HG02884 (cell line): ENCODE results near the gene ZNF521.

ENCODE experiments used
- ATAC-seq: cut with Tn5 transposase; IDR thresholded peaks from one replicate; pipeline ENCODE4 v1.9.1; 2021; ENCODE audit warnings: mild to moderate bottlenecking, moderate library complexity; ENCODE audit not compliant: unreplicated experiment

The ZNF521 gene

DNA sequence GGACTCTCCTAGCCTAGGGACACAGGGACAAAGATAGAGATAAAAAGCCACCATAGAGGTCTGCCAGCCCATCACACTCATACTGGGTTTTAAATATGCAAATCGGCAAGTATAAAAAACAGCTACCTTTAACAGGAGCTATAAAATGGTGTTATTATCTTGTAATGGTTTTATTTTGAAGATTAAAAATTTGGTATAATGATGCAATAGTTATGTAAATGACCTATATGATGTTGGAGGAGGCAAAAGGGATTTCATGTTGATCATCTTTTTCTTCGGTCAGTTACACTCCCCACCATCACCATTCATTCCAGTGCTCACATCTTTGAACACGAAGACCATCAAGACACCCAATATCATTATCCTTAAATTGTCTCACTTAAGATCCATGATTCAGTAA, 11.2 kb downstream of the ZNF521 start:
- no peak for ATAC-seq

GRCh38 chr18:25335676-25336075, 16.3 kb downstream of the ZNF521 start:
- no peak for ATAC-seq

- no peak for ATAC-seq
Observed at GRCh38 chr18:25335062-25335461, 16.9 kb downstream of the ZNF521 start.

DNA sequence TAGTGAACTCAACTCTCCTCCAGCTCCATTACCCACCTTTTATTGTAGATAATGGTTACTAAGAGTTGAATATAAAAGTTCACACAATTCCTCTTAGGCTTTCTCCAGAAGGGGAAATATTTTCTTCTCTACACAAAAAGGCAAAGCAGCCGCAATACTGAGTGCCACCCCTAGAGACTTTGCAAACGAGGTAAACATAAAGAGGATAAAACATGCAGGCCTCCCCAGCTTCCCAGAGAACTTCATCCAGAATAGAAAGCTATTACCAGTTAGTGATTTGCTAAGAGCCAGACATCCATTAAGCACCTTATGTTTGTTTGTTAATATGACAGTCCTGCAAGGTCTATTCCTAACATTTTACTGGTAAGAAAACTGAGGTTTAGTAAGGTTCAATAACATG, 17.4 kb downstream of the ZNF521 start:
- ATAC-seq = no peak

DNA sequence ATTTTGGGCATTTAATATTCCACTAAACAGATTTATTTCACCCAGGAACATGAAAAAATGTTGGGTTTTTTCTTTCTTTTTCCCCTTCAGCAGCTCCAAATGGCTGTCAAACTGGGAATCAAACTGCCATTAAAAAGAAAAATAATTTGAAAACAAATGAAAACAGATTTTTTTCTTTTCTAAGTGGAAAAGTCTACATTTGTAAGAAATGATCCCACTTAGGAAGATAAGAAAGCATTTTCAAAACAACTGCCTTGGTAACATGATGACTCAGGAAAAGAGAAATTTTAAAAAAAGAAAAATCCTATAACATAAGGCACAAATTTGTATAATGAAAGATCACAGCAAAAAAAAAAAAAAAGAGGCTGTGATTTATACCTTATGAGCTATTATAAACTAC, 20.0 kb downstream of the ZNF521 start:
- no peak for ATAC-seq

DNA sequence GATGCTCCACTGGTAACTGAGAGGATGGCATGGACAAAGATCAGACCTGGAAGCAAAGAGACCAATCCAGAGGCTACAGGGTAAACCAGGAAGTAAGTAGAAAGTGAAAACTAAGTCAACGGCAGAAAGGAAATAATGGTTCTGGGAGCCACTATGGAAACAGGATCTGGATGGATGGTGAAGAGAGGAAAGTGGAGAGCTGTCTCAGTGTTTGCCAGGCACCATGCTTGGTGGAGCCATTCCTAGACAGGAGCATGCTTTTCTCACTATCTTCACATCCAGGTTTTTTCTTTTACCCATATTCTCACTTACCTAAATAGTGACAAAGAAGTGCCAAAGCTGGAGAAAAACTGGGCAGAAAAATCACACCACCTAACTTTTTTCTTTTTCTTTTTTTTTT, 22.2 kb downstream of the ZNF521 start:
- ATAC-seq = no peak

GRCh38 chr18:25327584-25327983, 24.4 kb downstream of the ZNF521 start:
- no peak for ATAC-seq

- no peak for ATAC-seq
Observed at GRCh38 chr18:25326361-25326952, 25.5 kb downstream of the ZNF521 start.

GRCh38 chr18:25322806-25323205, 29.2 kb downstream of the ZNF521 start:
- ATAC-seq = no peak

DNA sequence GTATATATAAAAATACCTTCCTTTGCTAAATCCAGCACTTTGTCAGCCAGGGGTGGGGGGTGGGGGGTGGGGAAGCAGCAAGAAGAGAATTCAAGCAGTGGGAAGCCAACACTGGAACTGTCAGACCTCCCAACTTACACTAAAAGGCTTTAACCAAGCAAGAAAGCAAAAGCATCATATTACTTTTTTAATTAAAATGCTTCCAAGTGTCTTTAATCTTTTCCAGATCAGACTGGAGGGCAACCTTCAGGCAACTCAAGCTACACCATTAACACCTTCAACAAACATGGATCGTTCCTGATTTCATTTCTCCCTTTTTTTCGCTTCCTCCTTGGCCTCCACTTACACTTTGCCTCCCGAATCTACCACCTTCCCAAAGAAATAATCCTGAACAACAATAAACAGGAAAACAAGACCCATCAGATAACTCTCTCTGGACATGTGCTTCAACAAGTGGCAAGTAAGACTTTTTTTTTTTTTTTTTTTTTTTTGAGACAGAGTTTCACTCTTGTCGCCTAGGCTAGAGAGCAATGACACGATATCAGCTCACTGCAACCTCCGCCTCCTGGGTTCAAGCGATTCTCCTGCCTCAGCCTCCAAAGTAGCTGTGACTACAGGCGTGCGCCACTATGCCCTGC, 35.5 kb downstream of the ZNF521 start:
- no peak for ATAC-seq

DNA sequence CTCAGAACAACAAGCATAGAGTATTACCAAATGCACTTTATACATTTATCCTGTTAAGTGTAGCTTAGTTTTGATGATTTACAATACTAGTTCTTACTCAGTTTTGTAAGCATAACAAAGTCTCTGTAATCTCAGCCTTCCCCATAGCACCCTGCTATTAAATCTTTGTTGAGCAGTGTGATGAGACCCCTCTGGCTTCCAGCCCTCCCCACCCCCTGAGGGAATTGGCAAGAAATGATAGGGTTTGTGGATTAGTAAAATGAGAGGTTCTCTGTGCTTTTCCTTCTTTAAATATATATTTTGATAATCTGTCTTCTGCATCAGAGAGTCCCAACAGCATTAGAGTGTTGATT, 37.2 kb downstream of the ZNF521 start:
- ATAC-seq = no peak

GRCh38 chr18:25314151-25314837, 37.7 kb downstream of the ZNF521 start:
- no peak for ATAC-seq

- no peak for ATAC-seq
Observed at GRCh38 chr18:25313268-25313667, 38.7 kb downstream of the ZNF521 start.

DNA sequence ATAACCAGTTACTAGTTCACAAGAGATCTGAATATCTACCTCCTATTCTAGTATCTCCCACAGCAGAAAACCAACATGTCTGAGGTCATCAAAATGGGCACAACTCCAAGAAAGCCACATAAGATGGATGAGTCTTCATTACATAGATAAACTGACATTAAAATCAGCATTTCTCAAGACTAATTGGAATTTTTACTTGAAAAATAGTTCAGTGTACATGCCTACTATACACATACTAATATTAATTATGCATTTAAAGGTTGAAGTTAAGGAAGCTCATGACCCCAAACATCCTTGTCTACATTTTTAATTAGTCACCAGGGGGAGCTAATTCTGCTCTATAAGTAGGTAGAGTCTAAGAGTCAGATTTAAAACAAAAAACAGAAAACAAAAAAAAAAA, 41.9 kb downstream of the ZNF521 start:
- no peak for ATAC-seq

DNA sequence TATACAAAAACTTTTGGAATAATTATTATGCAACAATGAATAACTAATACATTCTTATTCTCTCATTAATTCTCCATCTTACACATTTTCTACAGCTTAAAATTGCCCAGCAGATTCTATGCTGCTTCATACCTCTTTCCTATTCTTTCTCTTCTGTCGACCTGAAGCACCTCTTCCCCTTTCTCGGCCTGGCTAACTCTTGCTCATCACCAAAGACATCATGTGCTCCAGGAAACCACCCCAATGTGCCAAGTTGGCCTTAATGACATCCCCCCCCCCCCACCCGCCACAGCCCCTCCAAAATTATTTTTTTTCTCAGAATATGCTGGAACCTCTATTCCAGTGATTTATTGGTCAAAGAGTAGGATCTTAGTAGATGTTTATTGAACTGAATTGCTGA, 43.6 kb downstream of the ZNF521 start:
- ATAC-seq = no peak

GRCh38 chr18:25307192-25307591, 44.8 kb downstream of the ZNF521 start:
- no peak for ATAC-seq

GRCh38 chr18:25306671-25307070, 45.3 kb downstream of the ZNF521 start:
- ATAC-seq = no peak

DNA sequence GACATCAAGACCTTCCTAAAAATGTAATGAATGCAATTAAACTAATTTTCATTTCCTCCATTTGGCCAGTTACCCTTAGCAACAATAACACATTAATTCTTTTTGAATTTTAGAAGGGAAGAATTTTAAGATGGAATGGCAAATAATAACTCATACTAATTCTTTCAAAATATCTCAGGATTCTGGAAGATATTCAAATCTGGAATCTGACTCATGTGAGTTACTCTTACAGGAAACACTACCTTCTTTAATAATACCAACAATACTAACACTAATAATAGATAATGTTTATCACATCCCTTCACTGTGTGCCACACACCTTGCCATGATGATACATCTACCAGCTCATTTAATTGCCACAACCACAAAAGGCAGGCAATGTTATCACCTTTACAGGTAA, 46.4 kb downstream of the ZNF521 start:
- ATAC-seq = no peak

DNA sequence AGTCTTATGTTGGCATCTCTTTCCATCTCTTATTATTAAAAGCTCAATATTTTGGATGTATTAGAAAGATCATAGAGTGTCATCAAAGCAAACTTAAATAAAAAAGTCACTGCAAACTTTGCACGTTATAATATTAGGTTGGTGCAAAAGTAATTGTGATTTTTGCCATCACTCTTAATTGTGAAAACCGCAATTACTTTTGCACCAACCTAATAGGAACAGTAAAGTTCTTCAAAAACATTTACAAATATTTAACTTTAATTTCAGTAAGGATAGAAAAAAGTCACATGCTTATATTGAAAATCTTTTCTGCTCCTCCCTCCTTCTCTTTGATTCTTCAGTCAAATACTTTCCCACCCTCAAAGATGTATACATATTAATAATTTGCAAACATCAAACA, 51.5 kb downstream of the ZNF521 start:
- no peak for ATAC-seq

DNA sequence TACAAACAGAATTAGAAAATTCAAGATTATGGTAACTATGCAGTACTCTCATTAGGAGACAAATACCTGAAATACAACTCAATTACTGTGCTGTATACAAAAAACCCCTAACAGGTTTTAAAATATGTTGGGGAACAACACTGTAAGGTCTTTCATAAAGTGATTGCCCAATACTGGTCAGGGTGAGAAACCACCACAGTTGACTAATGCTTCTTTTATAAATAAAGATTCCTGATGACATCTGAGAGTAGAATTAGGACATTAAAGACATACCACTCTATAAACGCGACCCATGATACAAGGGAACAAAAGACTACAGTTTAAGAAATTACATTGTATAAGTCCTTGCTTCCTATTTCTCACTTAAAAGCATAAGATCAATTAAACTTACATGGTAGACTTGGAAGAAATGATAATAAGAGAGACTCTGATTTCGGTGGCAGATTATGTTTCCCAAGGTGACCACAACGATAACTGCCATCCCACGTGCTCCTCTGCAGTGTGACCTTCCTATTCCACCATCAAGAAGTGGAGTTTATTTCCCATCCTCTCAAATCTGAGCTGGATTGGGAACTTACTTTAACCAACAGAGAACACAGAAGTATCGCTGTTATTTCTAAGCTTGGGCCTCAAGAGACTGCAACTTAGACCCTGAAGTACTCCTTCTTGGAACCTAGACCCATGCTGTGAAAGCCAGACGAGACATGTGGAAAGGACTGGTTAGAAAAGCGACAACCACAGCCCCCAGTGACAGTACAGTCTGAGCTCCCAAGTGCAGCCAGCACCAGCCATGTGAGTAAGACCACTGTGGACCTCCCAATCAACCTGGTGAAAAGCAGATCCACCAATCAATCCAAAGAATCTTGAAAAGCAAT, 52.3 kb downstream of the ZNF521 start:
- no peak for ATAC-seq

DNA sequence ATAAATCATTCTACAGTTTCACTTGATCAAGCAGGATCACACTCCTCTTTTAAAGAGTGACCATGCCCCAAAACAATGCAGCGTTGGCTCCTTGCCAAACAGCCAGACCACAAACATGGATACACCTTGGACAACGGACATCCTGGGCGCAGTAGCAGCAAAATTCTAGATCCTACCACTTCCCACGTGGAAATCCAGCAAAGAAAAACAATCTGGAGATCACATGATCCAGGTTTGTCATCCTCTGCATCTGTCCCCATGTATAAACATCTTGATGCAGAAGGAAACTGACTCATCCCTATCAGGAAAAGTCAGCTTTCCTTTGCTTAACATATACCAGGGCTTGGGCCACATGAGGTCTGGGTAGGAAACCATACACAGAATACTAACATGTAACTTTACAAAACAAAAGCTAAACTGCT, 53.1 kb downstream of the ZNF521 start:
- no peak for ATAC-seq
